ENCODE measurements around the gene ZG16. TPM values are rescaled to one million over a fixed set of nuclear protein-coding genes. Genes with fewer than 3 reads are reported as not detected.

Gene ZG16
- total and polyA plus RNA-seq, 4 donors, result 0.19 to 2.8 (median 1.7) TPM

DNA sequence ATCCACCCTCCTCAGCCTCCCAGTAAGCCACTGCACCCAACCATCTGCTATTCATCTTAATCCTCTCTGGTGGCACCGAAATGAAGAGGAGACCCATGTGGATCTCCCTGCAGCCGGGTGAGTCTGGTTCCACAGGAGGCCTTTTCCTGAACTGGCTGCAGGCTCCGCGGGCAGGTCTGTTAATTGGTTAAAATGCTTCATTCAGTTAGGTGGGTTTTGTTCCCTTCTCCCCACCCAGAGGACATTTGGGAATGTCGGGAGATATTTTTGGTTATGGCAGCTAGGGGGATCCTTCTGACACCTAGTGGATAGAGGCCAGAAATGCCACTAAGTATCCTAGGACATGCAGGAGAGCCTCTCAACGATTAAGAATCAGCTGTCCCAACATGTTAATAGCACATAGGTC lies 48.9 kb upstream of the ZG16 start:
- H3K36me3 ChIP-seq (ENCODE audit: control insufficient read depth in 4 of 4, insufficient read depth in 3 of 4, low read depth in 1 of 4, low read length in 3 of 4), result no peaks in the 10 kb centered on the region
- peaks cover 0 to 6% (median 2%) of the 10 kb centered on the region in 4 donors for H3K4me1 ChIP-seq (ENCODE audit: control insufficient read depth in 4 of 4, insufficient read depth in 4 of 4, low read length in 3 of 4)
- no peaks in the 10 kb centered on the region for H3K9me3 ChIP-seq (ENCODE audit: control insufficient read depth in 4 of 4, low read length in 3 of 4)
- H3K27me3 ChIP-seq (ENCODE audit: control insufficient read depth in 4 of 4, insufficient read depth in 4 of 4, low read length in 3 of 4), result no peaks in the 10 kb centered on the region
- H3K4me3 ChIP-seq (ENCODE audit: low read depth in 1 of 3, low read length in 3 of 3), result no peak overlapping the region
- no peak for DNase-seq (ENCODE audit: low spot score)
- no peak overlapping the region for H3K27ac ChIP-seq (ENCODE audit: low read depth in 1 of 2, low read length in 2 of 2)
- H3K9ac ChIP-seq (ENCODE audit: low read depth in 1 of 2, low read length in 2 of 2), result no peak overlapping the region
- 35% methylated on average over 6 of the region's 6 CpGs for WGBS
- TF ChIP-seq YY1 (IDR thresholded peaks at IDR 0.05), result no peak
- TF ChIP-seq RAD21 (IDR thresholded peaks at IDR 0.05), result peak; percentile 76 to 81
- no peak for TF ChIP-seq SP1 (IDR thresholded peaks at IDR 0.05)
- no peak for TF ChIP-seq JUND (IDR thresholded peaks at IDR 0.05)
- TF ChIP-seq, protein P1, sequence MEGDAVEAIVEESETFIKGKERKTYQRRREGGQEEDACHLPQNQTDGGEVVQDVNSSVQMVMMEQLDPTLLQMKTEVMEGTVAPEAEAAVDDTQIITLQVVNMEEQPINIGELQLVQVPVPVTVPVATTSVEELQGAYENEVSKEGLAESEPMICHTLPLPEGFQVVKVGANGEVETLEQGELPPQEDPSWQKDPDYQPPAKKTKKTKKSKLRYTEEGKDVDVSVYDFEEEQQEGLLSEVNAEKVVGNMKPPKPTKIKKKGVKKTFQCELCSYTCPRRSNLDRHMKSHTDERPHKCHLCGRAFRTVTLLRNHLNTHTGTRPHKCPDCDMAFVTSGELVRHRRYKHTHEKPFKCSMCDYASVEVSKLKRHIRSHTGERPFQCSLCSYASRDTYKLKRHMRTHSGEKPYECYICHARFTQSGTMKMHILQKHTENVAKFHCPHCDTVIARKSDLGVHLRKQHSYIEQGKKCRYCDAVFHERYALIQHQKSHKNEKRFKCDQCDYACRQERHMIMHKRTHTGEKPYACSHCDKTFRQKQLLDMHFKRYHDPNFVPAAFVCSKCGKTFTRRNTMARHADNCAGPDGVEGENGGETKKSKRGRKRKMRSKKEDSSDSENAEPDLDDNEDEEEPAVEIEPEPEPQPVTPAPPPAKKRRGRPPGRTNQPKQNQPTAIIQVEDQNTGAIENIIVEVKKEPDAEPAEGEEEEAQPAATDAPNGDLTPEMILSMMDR (IDR thresholded peaks at IDR 0.05; ENCODE audit: low read depth, low read length, missing input control), result peak; percentile 65
- TF ChIP-seq MAX (IDR thresholded peaks at IDR 0.05), result no peak
- TF ChIP-seq RXRA (IDR thresholded peaks at IDR 0.05), result no peak
- TF ChIP-seq FOXA2 (IDR thresholded peaks at IDR 0.05), result no peak
- no peak for TF ChIP-seq HNF4A (conservative IDR thresholded peaks at IDR 0.05)
- TF ChIP-seq, protein P2, sequence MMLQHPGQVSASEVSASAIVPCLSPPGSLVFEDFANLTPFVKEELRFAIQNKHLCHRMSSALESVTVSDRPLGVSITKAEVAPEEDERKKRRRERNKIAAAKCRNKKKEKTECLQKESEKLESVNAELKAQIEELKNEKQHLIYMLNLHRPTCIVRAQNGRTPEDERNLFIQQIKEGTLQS (IDR thresholded peaks at IDR 0.05), result no peak
- TF ChIP-seq FOXA1 (IDR thresholded peaks at IDR 0.05), result no peak
- no peak for TF ChIP-seq EGR1 (IDR thresholded peaks at IDR 0.05; ENCODE audit: low read depth in 2 of 2)
- TF ChIP-seq, protein P3, sequence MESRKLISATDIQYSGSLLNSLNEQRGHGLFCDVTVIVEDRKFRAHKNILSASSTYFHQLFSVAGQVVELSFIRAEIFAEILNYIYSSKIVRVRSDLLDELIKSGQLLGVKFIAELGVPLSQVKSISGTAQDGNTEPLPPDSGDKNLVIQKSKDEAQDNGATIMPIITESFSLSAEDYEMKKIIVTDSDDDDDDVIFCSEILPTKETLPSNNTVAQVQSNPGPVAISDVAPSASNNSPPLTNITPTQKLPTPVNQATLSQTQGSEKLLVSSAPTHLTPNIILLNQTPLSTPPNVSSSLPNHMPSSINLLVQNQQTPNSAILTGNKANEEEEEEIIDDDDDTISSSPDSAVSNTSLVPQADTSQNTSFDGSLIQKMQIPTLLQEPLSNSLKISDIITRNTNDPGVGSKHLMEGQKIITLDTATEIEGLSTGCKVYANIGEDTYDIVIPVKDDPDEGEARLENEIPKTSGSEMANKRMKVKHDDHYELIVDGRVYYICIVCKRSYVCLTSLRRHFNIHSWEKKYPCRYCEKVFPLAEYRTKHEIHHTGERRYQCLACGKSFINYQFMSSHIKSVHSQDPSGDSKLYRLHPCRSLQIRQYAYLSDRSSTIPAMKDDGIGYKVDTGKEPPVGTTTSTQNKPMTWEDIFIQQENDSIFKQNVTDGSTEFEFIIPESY (IDR thresholded peaks at IDR 0.05), result no peak
- TF ChIP-seq REST (IDR thresholded peaks at IDR 0.05), result no peak

- no peak overlapping the region for H3K9ac ChIP-seq (ENCODE audit: low read depth in 1 of 2, low read length in 2 of 2)
- no peaks in the 10 kb centered on the region for H3K27me3 ChIP-seq (ENCODE audit: control insufficient read depth in 4 of 4, insufficient read depth in 4 of 4, low read length in 3 of 4)
- no peak for DNase-seq (ENCODE audit: low spot score)
- H3K9me3 ChIP-seq (ENCODE audit: control insufficient read depth in 4 of 4, low read length in 3 of 4), result no peaks in the 10 kb centered on the region
- 62% methylated on average over 7 of the region's 7 CpGs for WGBS
- no peak overlapping the region for H3K27ac ChIP-seq (ENCODE audit: low read depth in 1 of 2, low read length in 2 of 2)
- no peaks in the 10 kb centered on the region for H3K36me3 ChIP-seq (ENCODE audit: control insufficient read depth in 4 of 4, insufficient read depth in 3 of 4, low read depth in 1 of 4, low read length in 3 of 4)
- peaks cover 0 to 6% (median 2%) of the 10 kb centered on the region in 4 donors for H3K4me1 ChIP-seq (ENCODE audit: control insufficient read depth in 4 of 4, insufficient read depth in 4 of 4, low read length in 3 of 4)
- H3K4me3 ChIP-seq (ENCODE audit: low read depth in 1 of 3, low read length in 3 of 3), result no peak overlapping the region
- TF ChIP-seq, protein P2 (IDR thresholded peaks at IDR 0.05), result no peak
- TF ChIP-seq REST (IDR thresholded peaks at IDR 0.05), result no peak
- no peak for TF ChIP-seq GABPA (IDR thresholded peaks at IDR 0.05 in 1 of 2, conservative IDR thresholded peaks at IDR 0.05 in 1 of 2)
- no peak for TF ChIP-seq SP1 (IDR thresholded peaks at IDR 0.05)
- TF ChIP-seq NR2F2 (IDR thresholded peaks at IDR 0.05), result no peak
- TF ChIP-seq JUND (IDR thresholded peaks at IDR 0.05), result no peak
- no peak for TF ChIP-seq RAD21 (IDR thresholded peaks at IDR 0.05)
- TF ChIP-seq FOXA1 (IDR thresholded peaks at IDR 0.05), result no peak
- TF ChIP-seq, protein P3 (IDR thresholded peaks at IDR 0.05), result no peak
Measured at GRCh38 chr16:29730649-29731048, 47.4 kb upstream of the ZG16 start.

Measured in liver (tissue), 9 donors.